HG03469 (cell line): Measurements from ENCODE around the gene ACBD4.

Source experiments
- ATAC-seq: cut with Tn5 transposase; IDR thresholded peaks from one replicate; pipeline ENCODE4 v1.9.1; 2021; ENCODE audit warnings: mild to moderate bottlenecking, moderate library complexity, moderate number of reproducible peaks; ENCODE audit not compliant: unreplicated experiment

ACBD4 gene

DNA sequence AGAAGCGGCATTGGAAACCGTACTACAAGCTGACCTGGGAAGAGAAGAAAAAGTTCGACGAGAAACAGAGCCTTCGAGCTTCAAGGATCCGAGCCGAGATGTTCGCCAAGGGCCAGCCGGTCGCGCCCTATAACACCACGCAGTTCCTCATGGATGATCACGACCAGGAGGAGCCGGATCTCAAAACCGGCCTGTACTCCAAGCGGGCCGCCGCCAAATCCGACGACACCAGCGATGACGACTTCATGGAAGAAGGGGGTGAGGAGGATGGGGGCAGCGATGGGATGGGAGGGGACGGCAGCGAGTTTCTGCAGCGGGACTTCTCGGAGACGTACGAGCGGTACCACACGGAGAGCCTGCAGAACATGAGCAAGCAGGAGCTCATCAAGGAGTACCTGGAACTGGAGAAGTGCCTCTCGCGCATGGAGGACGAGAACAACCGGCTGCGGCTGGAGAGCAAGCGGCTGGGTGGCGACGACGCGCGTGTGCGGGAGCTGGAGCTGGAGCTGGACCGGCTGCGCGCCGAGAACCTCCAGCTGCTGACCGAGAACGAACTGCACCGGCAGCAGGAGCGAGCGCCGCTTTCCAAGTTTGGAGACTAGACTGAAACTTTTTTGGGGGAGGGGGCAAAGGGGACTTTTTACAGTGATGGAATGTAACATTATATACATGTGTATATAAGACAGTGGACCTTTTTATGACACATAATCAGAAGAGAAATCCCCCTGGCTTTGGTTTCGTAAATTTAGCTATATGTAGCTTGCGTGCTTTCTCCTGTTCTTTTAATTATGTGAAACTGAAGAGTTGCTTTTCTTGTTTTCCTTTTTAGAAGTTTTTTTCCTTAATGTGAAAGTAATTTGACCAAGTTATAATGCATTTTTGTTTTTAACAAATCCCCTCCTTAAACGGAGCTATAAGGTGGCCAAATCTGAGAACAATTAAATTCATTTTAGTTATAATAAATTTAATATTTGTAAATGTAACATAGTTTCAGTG is 14.5 kb downstream of the ACBD4 start:
- no peak for ATAC-seq

DNA sequence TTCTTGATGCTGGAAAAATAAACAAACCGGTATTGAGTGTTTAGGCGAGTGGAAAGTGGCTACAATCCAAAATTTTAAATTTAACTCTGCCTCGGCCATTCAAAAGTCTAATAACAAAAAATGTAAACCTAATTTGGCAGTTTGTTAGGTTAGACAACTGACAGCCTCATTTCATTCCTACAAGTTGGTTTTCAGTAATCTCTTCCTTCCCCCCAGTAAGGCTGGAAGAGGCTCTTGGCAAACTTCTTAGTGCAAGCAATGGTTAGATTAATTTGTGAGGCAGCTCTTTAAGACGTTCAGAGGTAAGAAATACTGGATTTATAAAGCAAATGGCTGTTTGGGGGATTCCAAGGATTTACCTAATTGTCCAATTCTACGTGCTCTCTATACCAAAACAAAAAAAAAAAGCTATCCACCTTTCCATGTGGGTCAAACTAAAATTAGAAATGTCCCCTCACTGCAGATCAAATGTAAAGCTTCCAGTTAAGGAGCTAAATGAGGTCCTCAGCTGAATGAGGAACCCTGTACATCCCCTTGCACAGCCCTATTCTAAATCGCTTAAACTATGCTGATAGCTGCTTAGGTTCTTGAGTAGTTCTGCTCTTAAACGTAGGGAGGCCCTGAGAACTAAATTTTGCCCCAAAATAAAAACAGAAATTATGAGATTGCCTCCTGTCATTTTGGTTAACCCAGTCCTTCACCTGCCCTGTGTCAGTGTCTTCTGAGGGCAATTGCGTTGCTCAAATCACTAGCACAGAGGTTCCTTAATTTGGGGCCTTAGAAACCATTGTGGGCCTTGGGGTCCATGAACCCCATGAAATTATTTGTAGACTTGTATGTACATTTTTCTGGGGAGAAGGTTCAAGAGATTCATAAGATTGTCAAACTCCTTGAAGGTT is 15.7 kb downstream of the ACBD4 start:
- no peak for ATAC-seq

DNA sequence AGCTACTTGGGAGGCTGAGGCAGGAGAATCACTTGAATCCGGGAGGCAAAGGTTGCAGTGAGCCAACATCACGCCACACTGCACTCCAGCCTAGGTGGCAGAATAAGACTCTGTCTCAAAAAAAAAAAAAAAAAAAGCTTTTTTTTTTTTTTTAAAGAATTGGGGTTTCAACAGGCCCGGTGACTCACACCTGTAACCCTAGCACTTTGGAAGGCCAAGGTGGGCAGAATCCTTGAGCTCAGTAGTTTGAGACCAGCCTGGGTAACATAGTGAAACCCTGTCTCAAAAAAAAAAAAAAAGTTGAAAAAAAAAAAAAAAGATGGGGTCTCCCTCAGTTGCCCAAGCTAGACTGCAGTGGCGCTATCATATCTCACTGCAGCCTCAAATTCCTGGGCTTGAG is 19.5 kb downstream of the ACBD4 start:
- ATAC-seq = no peak

DNA sequence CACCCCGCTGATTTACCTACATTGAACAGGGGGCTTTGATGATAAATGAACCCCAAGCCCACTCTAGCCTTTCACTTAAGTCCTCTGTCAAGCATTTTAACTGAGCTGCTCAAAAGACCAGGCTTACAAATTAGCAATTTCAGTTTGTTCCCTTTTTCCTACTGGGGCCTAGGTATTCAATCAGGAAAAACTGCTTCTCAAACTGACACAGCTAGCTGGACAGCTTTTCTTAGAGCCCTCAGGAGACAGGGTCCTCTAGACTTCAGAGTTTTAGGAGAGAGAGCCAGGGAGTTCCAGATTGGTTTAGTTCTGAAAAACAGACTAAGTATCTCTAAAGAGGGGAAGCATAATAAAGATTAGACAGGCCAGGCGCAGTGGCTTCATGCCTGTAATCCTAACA is 20.0 kb downstream of the ACBD4 start:
- ATAC-seq = no peak

DNA sequence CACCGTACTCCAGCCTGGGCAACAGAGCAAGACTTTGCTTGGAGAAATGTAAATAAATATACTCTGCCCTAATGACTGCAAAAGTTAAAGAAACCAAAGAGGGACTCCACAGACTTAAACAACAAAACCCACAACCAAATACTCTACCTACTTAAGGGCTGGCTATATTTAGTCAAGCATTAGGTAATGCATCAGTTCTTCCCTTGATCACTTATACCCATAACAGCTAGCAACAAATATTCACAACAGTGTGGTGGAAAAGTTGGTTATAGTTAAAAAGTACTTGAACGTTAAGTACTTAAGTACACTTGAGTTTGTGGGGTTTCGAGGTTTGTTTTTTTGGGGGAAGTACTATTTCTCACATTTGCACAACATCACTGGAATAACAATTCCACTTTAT is 20.8 kb downstream of the ACBD4 start:
- ATAC-seq = no peak

DNA sequence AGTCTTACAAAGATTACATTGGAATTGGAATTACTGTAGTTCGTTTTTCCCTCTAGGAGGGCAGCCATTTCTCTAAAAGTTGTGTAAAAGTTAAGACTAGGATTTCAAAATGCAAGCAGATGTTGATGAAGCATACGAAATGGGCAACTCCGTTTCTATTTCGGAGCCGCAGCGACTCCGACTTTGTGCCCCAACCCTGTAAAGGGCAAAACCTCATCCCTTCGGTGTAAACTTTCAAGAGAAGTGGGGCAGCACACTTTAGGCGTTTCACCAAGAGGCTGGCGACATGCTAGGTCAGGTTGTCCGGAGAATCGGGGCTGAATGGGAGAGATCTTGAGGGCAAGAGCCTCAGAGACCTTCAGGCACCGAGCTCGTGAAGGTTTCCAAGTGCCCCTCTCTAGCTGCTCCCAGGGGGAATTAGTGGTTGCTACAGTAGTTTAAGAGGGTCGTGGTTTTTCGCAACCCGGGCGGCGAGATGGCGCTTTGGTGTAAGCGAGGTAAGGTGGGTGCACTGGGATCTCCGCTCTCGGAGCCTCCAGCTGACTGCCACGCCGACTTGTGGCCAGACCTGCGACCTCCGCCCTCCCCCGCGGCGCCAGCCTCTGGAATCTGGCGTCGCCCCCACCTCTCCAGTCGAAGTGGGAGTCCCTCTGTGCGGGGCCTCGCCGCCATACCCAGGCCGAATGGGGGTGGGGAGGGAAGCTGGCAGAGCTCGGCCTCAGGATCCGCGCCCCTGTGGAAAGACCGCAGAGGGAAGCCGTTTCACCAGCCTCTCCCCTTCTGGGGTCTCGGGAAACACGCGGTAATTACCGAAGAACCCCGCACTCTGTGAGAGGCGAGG is 25.2 kb downstream of the ACBD4 start:
- no peak for ATAC-seq

DNA sequence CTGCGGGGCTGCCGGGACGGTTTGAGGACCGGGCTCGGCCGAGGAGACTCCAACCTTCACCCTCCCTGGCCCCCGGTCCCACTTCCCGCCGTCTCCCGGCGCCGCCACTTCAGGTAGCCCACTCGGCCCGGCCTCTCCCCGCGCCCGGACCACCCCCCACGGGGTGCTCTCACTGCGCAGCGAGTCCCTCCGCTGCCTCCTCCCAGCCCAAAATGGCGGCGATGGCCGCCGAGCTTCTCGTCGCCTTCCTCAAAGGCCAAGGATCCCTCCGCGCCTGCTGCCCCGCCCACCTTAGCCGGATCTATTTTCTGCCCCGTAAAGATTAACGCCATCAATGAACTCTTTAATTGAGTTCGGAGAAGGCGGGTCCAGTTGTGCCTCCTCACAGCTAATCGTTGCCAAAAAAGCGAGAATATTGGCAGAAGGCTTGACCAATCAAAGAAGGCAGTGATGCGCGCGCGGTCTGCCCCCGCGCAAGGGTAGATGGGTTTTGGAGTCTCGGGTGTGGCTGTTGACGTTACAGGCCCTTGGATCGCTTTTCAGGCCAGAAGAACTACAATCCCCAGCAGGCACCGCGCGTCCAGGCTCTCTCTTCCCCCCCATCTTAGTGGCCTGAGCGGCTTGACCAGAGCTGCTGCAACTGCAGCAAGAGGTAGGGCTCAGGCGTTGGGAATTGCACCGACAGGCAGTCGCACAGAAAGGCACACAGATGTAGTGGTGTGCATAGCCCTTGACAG is 26.0 kb downstream of the ACBD4 start, which contains the start of gene HEXIM2:
Gene HEXIM2 (plus strand): TSS at position 588 of the 737 bp plus-strand sequence. CDS start 919 bp downstream, outside the sequence.
- ATAC-seq = peak; percentile 76

DNA sequence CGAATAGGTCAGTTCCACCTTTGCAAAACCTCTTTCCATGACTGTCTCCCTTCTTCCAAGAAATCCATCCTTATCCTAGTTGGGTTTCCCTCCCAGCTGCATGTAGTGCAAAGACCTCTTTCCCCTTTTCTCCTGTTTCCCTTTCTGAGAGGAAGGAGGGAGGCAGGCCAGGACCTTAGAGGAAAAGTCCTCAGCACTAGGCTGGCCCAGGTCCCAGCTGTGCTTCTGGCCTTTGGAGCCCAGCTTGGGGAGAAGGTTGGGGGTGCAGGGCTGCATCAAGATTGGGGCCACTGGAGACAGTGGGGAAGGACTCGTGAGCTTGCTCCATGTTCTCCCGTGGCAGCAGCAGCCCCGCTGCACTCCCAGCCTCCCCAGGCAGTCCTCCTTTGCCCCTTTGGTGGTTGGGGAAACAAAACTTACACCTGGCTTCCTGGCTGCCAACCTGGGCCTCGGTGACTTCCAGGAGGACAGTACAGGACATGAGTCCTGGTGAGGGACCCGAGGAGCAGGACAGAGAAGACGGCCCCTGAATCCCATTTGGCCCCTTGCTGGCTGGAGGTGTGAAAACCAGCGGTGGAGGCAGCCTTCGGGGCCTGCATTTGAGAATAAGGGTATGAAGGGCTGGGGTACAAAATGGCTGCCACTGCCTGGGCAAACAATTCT is 26.7 kb downstream of the ACBD4 start:
- no peak for ATAC-seq

DNA sequence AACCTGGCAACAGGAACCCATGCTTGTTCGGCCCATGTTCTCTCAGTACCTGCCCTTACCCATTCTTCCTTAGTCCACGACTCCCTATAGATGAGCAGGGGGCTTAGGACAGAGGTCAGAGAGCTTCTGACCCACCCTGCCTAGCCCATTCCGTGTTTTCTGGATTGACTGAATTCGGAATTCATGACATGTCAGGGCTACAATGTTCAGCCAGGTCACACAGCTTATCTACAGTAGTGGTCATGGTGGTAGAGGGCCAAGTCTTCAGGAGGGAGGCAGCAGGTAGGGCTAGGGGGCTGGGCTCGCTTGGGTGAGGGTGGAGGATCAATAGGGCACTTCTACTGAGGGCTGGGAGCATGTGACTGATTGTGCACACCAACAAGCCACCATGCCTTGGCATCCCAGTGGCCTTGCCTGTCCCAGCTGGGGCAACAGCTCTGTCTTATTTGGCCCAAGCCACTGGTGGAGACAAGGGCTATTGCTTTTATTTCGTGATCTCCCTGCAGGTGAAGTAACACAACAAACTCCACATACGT is 29.3 kb downstream of the ACBD4 start:
- ATAC-seq = no peak

DNA sequence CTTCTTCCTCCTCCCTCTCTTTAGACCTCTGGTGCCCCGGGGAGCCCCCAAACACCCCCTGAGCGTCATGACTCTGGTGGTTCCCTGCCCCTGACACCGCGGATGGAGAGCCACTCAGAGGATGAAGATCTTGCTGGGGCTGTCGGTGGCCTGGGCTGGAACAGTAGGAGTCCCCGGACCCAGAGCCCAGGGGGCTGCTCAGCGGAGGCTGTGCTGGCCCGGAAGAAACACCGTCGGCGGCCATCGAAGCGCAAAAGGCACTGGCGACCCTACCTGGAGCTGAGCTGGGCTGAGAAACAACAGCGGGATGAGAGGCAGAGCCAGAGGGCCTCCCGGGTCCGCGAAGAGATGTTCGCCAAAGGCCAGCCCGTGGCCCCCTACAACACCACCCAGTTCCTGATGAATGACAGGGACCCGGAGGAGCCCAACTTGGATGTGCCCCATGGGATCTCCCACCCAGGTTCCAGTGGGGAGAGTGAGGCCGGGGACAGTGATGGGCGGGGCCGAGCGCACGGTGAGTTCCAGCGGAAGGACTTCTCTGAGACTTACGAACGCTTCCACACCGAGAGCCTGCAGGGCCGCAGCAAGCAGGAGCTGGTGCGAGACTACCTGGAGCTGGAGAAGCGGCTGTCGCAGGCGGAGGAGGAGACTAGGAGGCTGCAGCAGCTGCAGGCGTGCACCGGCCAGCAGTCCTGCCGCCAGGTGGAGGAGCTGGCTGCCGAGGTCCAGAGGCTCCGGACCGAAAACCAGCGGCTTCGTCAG is 33.7 kb downstream of the ACBD4 start:
- ATAC-seq = no peak

DNA sequence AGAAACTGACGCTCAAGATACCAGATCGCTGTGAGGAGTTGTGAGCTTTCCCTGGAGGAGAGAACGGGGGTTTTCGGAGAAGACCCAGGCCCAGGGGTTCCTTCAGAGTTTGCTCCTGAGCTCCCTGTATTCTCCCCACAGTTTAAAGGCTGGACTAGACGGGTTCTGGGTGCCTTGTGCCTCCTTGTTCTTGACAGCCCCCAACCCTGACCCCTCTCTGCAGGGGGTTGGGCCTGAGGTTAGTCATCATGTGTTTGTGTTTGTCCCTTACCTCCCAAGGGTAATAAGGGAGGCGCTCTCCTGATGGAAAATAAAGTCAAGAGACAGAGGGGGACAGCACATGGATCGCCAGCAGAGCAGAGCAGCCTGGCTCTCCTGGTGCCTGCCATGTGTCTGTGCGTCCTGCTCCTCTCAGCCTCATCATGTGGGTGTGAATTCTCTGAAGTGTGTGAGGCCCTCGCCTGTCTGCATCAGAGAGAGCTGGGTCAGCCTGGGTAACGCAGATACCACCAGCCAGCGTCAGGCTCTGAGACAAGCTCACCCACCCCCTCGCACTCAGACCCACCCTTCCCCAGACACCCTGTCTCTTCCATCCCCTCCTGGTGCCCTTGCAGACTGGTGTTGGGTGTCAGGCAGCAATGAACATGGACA is 34.9 kb downstream of the ACBD4 start:
- ATAC-seq = no peak

DNA sequence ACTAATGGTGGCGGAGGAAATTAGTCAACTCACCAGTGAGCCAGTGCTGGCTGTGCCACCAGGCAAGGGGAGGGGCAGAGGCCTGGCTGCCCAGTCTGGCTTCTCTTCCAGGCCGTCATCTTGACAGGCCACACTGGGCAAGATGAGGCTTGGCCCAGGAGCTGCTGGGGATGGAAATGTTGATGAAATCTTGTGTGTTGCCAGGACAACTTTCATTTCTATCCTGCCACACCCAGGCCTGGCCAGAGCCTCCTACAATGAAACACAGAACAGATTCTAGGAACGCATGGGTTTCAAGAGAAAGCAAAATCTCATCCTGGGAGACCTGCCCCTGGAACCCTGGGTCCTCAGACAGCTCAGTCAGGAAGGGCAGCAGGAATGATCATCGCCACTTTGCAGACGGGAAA is 35.4 kb downstream of the ACBD4 start:
- no peak for ATAC-seq

DNA sequence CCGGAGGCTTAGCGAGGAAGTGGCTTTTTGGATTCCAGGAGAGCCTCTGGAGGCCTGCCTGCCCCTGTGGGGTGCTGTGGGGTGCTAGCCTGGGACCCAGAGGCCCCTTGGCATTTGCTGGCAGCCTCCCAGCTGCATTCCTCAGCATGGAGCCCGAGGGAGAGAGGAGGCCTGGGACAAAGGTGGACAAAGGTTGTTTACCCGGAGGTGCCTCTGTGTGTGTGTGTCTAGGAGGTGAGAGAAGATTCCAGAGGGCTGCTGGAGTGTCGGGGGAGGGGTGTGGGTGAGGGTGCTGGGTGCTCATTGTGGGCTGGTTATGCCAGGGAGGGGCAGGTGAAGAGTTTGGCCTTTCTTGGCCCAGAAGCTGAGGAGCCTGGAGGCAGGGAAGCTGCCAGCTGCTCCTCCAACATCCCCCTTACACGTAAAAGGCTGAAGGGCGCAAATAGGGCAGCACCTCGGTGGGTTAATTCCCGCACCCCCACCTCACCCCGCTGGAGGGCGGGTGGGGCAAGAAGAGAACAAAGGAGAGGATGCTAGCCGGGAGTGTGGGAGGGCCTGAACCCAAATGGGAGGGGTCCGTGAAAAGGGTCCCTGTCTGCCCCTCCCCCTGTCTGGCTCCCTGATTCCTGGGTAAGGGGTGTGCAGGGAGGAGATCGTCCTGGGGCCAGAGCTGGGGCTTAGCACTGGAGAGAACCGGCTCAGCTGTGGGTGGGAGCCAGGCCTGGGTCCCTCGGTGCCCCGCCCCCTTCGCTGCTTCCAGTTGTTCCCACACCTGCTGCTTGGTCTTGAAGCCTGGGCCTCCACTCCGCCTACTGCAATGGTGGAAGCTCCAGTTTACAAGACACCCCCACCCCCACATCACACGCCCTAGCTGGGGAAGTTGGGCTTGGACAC is 36.1 kb downstream of the ACBD4 start:
- ATAC-seq = no peak

DNA sequence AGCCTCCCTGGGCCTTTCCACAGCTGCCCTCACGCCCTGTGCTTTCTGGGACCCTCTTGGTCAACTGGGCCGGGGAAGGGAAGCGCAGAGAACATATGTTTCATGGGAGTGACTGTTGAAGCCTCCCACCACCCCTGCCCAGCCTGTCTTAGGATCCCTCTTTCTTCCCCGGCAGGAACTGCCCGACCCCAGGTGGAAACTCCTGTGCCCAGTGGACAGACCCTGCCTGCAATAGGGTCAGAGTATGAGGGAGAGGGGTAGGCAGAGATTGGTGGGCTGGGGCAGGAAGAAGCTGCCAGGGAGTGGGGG is 36.7 kb downstream of the ACBD4 start:
- no peak for ATAC-seq

DNA sequence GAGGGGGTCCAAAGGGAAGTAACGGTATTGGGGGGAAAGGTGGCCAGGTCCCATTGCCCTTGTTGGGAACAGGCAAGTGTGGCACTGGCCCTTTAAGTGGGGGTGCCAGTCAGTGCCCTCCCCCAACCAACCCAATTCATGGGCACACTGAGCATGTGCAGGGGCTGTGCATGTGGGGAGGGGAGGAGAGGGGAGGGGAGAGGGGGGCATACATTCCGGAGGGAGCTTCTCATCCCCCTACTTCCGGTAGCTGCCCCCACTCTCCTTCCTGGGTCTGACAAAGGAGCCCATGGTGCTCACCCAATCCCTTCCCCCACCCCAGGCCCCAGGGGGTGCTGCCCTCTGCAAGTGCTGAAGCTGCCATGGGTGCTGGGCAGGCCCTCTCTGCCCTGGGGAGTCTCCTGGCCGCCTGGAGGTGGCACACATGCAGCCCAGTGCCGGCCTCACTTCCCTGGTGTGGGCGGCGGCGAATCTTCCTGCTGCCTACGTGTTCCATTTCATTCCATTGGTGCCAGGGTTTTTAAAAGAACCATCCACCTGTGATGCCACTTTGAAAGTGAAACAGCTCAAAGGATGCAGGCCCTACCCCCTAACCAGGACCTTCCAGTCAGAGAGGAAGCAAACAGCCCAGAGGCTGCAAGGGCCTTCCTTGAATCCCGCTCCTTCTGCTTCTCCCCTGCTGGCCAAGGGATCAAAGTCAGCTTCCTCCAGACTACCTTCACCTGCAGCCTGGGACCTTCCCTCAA is 37.2 kb downstream of the ACBD4 start:
- no peak for ATAC-seq

DNA sequence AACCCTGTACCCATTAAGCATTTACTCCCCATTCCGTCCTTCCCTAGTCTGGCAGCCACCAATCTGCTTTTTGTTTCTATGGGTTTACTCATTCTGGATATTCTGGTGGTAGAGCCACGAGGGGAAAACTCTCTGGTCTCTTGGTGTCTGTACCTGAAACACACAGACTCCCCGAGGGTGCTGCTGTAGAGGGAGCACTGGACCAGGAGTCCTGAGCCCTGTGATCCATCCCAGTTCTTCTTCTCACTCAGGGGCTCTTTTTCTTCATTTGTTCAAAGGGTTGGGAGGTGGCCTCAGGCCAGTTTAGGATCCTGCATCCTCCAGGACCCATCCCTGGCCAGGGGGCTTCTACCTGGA is 40.2 kb downstream of the ACBD4 start:
- ATAC-seq = no peak
